GM12878 (cell line): ENCODE measurements around the gene CA11. TPM values are rescaled to one million over a fixed set of nuclear protein-coding genes. Genes with fewer than 3 reads are reported as not detected.
"Not testable (repeated sequence)": the region's sequence is repeated elsewhere in the genome, so short reads cannot be mapped to it uniquely, and the experiment has no call there.

Source experiments
- ATAC-seq: fragments of 200-7000 bp; cut with Tn5 transposase; 3 replicates; pipeline ENCODE4 v1.9.1; 2020; ENCODE audit warnings: mild to moderate bottlenecking, moderate library complexity
- BruUV-seq: library from RNA; stranded (reverse); fragments of 400-500 nt; replicated peaks from 2 replicates; lab custom pipeline; 2021; lab: Mats Ljungman, UMichigan
- CTCF ChIA-PET: fragments of 300-600 bp; sonication (Branson Sonifier 250); formaldehyde crosslinking; extraction: SDS; loops from one replicate; lab custom pipeline; 2021; ENCODE audit warnings: inconsistent platforms; lab: Yijun Ruan, JAX
- POLR2A ChIA-PET: fragments of 350-600 bp; formaldehyde crosslinking; extraction: SDS; loops from one replicate; lab custom pipeline; 2021; ENCODE audit warnings: inconsistent platforms; lab: Charles Lee
- RAD21 ChIA-PET: fragments of 300-600 bp; sonication (Branson Sonifier 250); formaldehyde crosslinking; loops from one replicate; lab custom pipeline; 2023; ENCODE audit warnings: antibody characterized with exemption; ENCODE audit not compliant: unreplicated experiment; lab: Charles Lee
- SMC1A ChIA-PET: fragments of 300-600 bp; sonication (Branson Sonifier 250); formaldehyde crosslinking; loops from one replicate; lab custom pipeline; 2023; ENCODE audit not compliant: unreplicated experiment, uncharacterized antibody; lab: Charles Lee
- DNase-seq: peaks from one replicate; pipeline ENCODE4 v3.0.0-alpha.2; 2011; ENCODE audit warnings: low read depth, low spot score
- FAIRE-seq: peaks from 3 replicates; lab custom pipeline; 2011; peaks lifted over from hg19 to GRCh38; lab: Jason Lieb, UNC
- H2AFZ ChIP-seq: 2 replicates; pipeline ENCODE4 v1.6.0; 2011; ENCODE audit warnings: low read depth, low read length, control low read depth; ENCODE audit not compliant: control insufficient read depth
- H3K27ac ChIP-seq: 2 replicates; pipeline ENCODE4 v1.5.1; 2011; ENCODE audit warnings: control low read depth; ENCODE audit not compliant: control insufficient read depth, insufficient read depth
- H3K27me3 ChIP-seq, 2 experiments: replicated peaks in 1 of 2; 2 replicates each; pipeline versions ENCODE4 v1.6.0 to v1.6.1; 2011; ENCODE audit warnings: low read length in 1 of 2; ENCODE audit not compliant: control insufficient read depth in 2 of 2, insufficient read depth in 2 of 2
- H3K36me3 ChIP-seq, 2 experiments: 2 replicates each; pipeline ENCODE4 v1.5.1; 2011; ENCODE audit warnings: low read length in 1 of 2; ENCODE audit not compliant: control insufficient read depth in 2 of 2, insufficient read depth in 2 of 2
- H3K4me1 ChIP-seq: 2 replicates; pipeline ENCODE4 v1.6.1; 2011; ENCODE audit warnings: mild to moderate bottlenecking, low read length, moderate library complexity, mixed read lengths; ENCODE audit not compliant: control insufficient read depth, insufficient read depth
- H3K4me2 ChIP-seq: 2 replicates; pipeline ENCODE4 v1.6.0; 2011; ENCODE audit warnings: control low read depth; ENCODE audit not compliant: control insufficient read depth, insufficient read depth
- H3K4me3 ChIP-seq: fragments of 200-600 bp; sonication (generic); 2 replicates; pipeline ENCODE4 v1.5.1; 2016
- H3K79me2 ChIP-seq: 2 replicates; pipeline ENCODE4 v1.6.0; 2011; ENCODE audit warnings: low read length; ENCODE audit not compliant: control insufficient read depth, insufficient read depth
- H3K9ac ChIP-seq: 2 replicates; pipeline ENCODE4 v1.8.0; 2011; ENCODE audit warnings: low read length, control low read depth, mixed read lengths; ENCODE audit not compliant: control insufficient read depth, insufficient read depth
- H3K9me3 ChIP-seq: replicated peaks from 3 replicates; pipeline ENCODE4 v1.5.1; 2011; ENCODE audit warnings: mild to moderate bottlenecking, low read length; ENCODE audit not compliant: control insufficient read depth, insufficient read depth
- H4K20me1 ChIP-seq: 2 replicates; pipeline ENCODE4 v1.6.0; 2011; ENCODE audit not compliant: control insufficient read depth, insufficient read depth
- NFYA ChIP-seq: IDR thresholded peaks from 2 replicates; pipeline ENCODE4 v1.6.1; 2011; ENCODE audit warnings: low read depth, mild to moderate bottlenecking, low read length, improper control_type of control experiment, borderline replicate concordance
- WGBS: methylation state at CpG from one replicate; pipeline ENCODE4 v1.1.6; 2016; ENCODE audit warnings: low lambda C conversion rate; ENCODE audit not compliant: insufficient replicate concordance, insufficient coverage; ENCODE audit errors: missing lambda C conversion rate; 5-methylcytosine and 5-hydroxymethylcytosine counted together
- in situ Hi-C: fragments of 300-500 bp; cut with MboI; formaldehyde crosslinking; loops from 9 replicates; pipeline ENCODE4 v1.14.3; 2018; ENCODE audit warnings: mixed read lengths
- intact Hi-C: fragments of 100-400 bp; cut with micrococcal nuclease; formaldehyde crosslinking; loops from one replicate; pipeline ENCODE4 v1.14.2; 2022; ENCODE audit not compliant: unreplicated experiment
- polyA plus RNA-seq, 11 experiments: library from polyadenylated mRNA; depleted of rRNA in 4 of 11; unstranded in 6 of 11; stranded (reverse) in 5 of 11; fragments of >200 nt; fragmentation: Nextera tagmentation in 4 of 11; fragmentation: Illumina TruSeq in 1 of 11; extraction: Ambion mirVana in 4 of 11; extraction: Trizol in 1 of 11; gene quantifications; 1 replicate in 1 of 11; 2 replicates in 10 of 11; pipeline versions ENCODE4 v1.2.1 to v1.2.3, GENCODE V29; 2011 to 2016; ENCODE audit warnings: inconsistent platforms in 2 of 11, missing spikeins in 2 of 11, low read depth in 1 of 11
- total RNA-seq, 4 experiments: library from RNA; depleted of rRNA in 3 of 4; stranded (reverse); fragments of >200 nt in 3 of 4; fragmentation: Illumina TruSeq in 1 of 4; extraction: Trizol in 1 of 4; gene quantifications; 2 replicates each; pipeline versions ENCODE4 v1.2.1 to v1.2.3, GENCODE V29; 2013 to 2021

Gene CA11
- total and polyA plus RNA-seq, 10 of the 15 experiments (the other 5 are each of a cell fraction or from before 2014, with no cell fraction given): 1.7 to 7.5 (median 2.4) TPM

- no peaks in the 10 kb centered on the region for H3K79me2 ChIP-seq
- no peaks in the 10 kb centered on the region for H3K36me3 ChIP-seq
- no peak overlapping the region for H2AFZ ChIP-seq
- ATAC-seq (no peak), DNase-seq (no peak), FAIRE-seq (no peak)
- no peaks in the 10 kb centered on the region; a peak in 1 of 4 replicates for H3K27me3 ChIP-seq
- no peaks in the 10 kb centered on the region for H3K9me3 ChIP-seq
- in situ Hi-C loops (no loop called here), intact Hi-C loops (no loop called here)
- ChIA-PET SMC1A (no interaction called here), RAD21 (no interaction called here), CTCF (no interaction called here), POLR2A (no interaction called here)
- BruUV-seq: no TSS peak
- no peak overlapping the region for H3K9ac ChIP-seq
- H3K4me2 ChIP-seq: no peak overlapping the region
- 5% methylated on average over 3 of the region's 3 CpGs for WGBS
- no peaks in the 10 kb centered on the region for H3K4me1 ChIP-seq
- no peak for TF ChIP-seq NFYA
- no peak overlapping the region for H3K27ac ChIP-seq
- no peaks in the 10 kb centered on the region for H4K20me1 ChIP-seq
- no peak overlapping the region for H3K4me3 ChIP-seq
Measured at GRCh38 chr19:48687776-48688175, 41.8 kb upstream of the CA11 start.

- H3K4me2 ChIP-seq, BruUV-seq, H3K9ac ChIP-seq, in situ Hi-C loops, intact Hi-C loops, H3K27me3 ChIP-seq, SMC1A ChIA-PET, DNase-seq, ATAC-seq, H3K27ac ChIP-seq, H3K4me3 ChIP-seq, POLR2A ChIA-PET, H4K20me1 ChIP-seq, H3K4me1 ChIP-seq, CTCF ChIA-PET, H3K36me3 ChIP-seq, H2AFZ ChIP-seq, RAD21 ChIA-PET, H3K9me3 ChIP-seq, FAIRE-seq, H3K79me2 ChIP-seq: not testable (repeated sequence)
- 58% methylated on average over 7 of the region's 7 CpGs for WGBS
Measured at GRCh38 chr19:48686637-48687036, 40.6 kb upstream of the CA11 start.
